ENCODE data around the gene MPL.

The MPL gene

DNA sequence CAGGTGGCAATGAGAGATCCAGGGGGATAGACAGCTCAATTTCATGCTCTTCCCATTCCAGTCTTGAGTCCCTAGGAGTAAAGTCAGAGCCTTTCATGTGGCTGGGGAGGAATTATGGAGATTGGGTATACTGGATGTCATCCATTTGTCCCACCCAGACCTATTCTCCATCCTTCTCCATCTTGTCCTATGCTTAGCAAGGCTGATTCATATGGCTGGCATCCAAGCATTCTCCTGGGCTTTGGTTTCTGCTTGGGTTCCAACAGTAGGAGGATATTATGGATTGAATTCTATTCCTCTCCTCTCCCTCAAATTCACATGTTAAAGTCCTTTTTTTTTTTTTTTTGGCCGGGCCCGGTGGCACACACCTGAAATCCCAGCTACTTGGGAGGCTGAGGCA, 17.3 kb downstream of the MPL start:
- WGBS (ENCODE audit: insufficient coverage, insufficient read length): no CpG with 5 or more reads among the region's 2 CpGs
- Histone ChIP-seq H3K4me3 (ENCODE audit: low read length) (no peak overlapping the region), H3K27ac (ENCODE audit: low read length) (no peak overlapping the region), H3K4me1 (ENCODE audit: control insufficient read depth, insufficient read depth, low read length) (peaks cover 9% of the 10 kb centered on the region), H3K9me3 (ENCODE audit: control insufficient read depth, insufficient read depth, low read length) (no peaks in the 10 kb centered on the region), H3K36me3 (ENCODE audit: control insufficient read depth, insufficient read depth, low read length) (peaks cover under 1% of the 10 kb centered on the region; the same call in 1 of the 2 replicates), H3K27me3 (ENCODE audit: control insufficient read depth, insufficient read depth, low read length) (no peaks in the 10 kb centered on the region)
- DNase-seq (ENCODE audit: low read depth, low spot score): no peak

DNA sequence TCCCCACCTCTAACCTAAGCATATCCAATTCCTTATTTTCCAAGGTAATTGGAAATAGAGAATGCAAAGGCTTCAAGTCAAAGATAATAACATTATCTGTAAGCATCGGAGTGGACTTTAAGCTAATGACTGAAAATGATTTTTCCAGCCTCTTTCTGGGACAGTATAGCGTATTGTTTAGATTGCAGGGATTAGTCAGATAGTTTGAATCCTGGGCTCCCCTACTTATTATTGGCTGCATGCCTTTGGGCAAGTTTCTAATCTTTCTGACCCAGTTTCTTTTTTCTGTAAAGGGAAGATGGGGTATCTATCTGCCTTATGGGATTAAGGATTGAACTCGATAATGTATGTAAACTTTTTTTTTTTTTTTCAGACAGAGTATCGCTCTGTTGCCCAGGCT, 19.6 kb downstream of the MPL start:
- H3K27ac ChIP-seq (ENCODE audit: low read length): no peak overlapping the region
- no peak for DNase-seq (ENCODE audit: low read depth, low spot score)
- H3K4me3 ChIP-seq (ENCODE audit: low read length): no peak overlapping the region
- peaks cover 21% of the 10 kb centered on the region for H3K36me3 ChIP-seq (ENCODE audit: control insufficient read depth, insufficient read depth, low read length)
- H3K9me3 ChIP-seq (ENCODE audit: control insufficient read depth, insufficient read depth, low read length): no peaks in the 10 kb centered on the region
- peaks cover 6% of the 10 kb centered on the region; the same call in 1 of the 2 replicates for H3K4me1 ChIP-seq (ENCODE audit: control insufficient read depth, insufficient read depth, low read length)
- WGBS (ENCODE audit: insufficient coverage, insufficient read length): no CpG with 5 or more reads among the region's 4 CpGs
- H3K27me3 ChIP-seq (ENCODE audit: control insufficient read depth, insufficient read depth, low read length): no peaks in the 10 kb centered on the region

DNA sequence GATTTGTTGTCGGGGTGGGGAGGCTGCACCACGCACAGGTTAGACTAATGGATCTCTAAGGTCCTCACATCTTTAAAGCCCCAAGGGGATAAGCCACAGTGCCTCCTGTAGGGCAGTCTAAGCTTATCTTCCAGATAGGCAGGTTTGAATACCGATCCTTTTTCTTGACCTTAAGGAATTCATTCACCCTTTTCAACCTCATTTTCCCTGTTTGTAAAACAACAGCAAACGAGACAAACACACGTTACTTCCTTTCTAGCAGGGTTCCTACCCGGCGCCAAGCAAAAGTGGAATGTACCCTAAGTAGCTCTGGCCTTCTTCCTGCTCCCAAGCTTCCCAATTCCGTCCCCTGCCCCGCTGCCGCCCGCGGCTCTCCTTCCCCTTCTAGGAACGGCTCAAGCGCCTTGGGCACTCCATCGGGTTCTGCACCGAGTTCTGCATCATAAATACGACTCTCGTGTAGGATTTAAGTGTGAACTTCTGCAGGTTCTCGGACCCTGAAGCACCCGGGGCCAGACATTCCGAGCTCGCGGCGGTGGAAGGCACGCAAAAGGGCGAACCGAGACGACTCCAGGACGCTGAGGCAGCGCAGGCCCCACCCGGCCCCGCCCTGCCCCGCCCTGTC, 20.6 kb downstream of the MPL start:
- peaks cover 6% of the 10 kb centered on the region; the same call in 1 of the 2 replicates for H3K4me1 ChIP-seq (ENCODE audit: control insufficient read depth, insufficient read depth, low read length)
- no peaks in the 10 kb centered on the region for H3K27me3 ChIP-seq (ENCODE audit: control insufficient read depth, insufficient read depth, low read length)
- H3K36me3 ChIP-seq (ENCODE audit: control insufficient read depth, insufficient read depth, low read length): peaks cover 22% of the 10 kb centered on the region
- H3K9me3 ChIP-seq (ENCODE audit: control insufficient read depth, insufficient read depth, low read length): no peaks in the 10 kb centered on the region
- no CpG with 5 or more reads among the region's 33 CpGs for WGBS (ENCODE audit: insufficient coverage, insufficient read length)
- no peak for DNase-seq (ENCODE audit: low read depth, low spot score)
- H3K27ac ChIP-seq (ENCODE audit: low read length): no peak overlapping the region
- H3K4me3 ChIP-seq (ENCODE audit: low read length): peak overlapping the region; percentile 60; the same call in 1 of the 2 replicates

DNA sequence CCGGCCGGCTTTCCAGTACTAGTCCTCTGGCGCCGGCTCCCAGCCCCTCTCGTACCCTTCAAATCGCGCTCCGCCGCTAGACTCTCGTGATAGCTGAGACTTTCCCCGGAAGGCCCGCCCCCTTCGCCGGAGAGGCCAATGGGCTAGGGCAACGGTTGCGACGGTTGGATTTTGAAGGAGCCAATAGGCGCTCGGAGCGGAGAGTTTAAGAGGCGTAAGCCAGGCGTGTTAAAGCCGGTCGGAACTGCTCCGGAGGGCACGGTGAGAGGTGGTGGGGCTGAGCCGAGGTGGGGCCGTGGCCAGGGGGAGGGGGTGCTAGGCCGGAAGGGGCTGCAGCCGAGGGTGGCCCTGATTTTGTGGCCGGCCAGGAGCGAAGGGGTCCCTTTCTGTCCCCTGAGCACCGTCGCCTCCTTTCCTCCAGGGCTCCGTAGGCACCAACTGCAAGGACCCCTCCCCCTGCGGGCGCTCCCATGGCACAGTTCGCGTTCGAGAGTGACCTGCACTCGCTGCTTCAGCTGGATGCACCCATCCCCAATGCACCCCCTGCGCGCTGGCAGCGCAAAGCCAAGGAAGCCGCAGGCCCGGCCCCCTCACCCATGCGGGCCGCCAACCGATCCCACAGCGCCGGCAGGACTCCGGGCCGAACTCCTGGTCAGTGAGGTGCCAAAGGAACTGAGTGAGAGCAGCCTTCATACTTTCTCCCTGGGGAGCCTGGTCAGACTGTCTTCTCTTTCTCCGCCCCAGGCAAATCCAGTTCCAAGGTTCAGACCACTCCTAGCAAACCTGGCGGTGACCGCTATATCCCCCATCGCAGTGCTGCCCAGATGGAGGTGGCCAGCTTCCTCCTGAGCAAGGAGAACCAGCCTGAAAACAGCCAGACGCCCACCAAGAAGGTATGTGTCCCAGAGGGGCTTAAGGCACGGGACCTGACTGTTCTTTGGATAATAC, 21.4 kb downstream of the MPL start, which contains the start of gene CDC20:
Gene CDC20, plus strand, starts transcription at position 236 of the 948 bp plus-strand sequence. Its CDS starts 235 bp downstream, at position 471.
- Histone ChIP-seq H3K27ac (ENCODE audit: low read length) (no peak within 1 kb of the TSS), H3K27me3 (ENCODE audit: control insufficient read depth, insufficient read depth, low read length) (no peaks in the 10 kb centered on the region), H3K36me3 (ENCODE audit: control insufficient read depth, insufficient read depth, low read length) (peaks cover 30% of the 10 kb centered on the region), H3K9me3 (ENCODE audit: control insufficient read depth, insufficient read depth, low read length) (no peaks in the 10 kb centered on the region), H3K4me1 (ENCODE audit: control insufficient read depth, insufficient read depth, low read length) (peaks cover 6% of the 10 kb centered on the region; the same call in 1 of the 2 replicates), H3K4me3 (ENCODE audit: low read length) (peak within 1 kb of the TSS; percentile 82)
- no CpG with 5 or more reads among the region's 59 CpGs for WGBS (ENCODE audit: insufficient coverage, insufficient read length)
- peak; percentile 96 for DNase-seq (ENCODE audit: low read depth, low spot score)

DNA sequence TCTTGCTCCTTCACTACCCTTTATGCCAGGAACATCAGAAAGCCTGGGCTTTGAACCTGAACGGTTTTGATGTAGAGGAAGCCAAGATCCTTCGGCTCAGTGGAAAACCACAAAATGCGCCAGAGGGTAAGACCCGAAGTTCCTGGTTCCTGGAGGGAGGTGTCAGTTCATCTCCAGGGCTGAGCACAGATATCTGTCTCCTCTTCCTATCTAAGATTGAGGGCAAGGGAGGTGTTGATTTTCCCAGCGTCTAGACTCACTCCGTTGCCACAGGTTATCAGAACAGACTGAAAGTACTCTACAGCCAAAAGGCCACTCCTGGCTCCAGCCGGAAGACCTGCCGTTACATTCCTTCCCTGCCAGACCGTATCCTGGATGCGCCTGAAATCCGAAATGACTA, 22.1 kb downstream of the MPL start:
- Histone ChIP-seq H3K36me3 (ENCODE audit: control insufficient read depth, insufficient read depth, low read length) (peaks cover 32% of the 10 kb centered on the region), H3K4me1 (ENCODE audit: control insufficient read depth, insufficient read depth, low read length) (peaks cover 6% of the 10 kb centered on the region; the same call in 1 of the 2 replicates), H3K27me3 (ENCODE audit: control insufficient read depth, insufficient read depth, low read length) (no peaks in the 10 kb centered on the region), H3K4me3 (ENCODE audit: low read length) (peak overlapping the region; percentile 82; the same call in 1 of the 2 replicates), H3K27ac (ENCODE audit: low read length) (no peak overlapping the region), H3K9me3 (ENCODE audit: control insufficient read depth, insufficient read depth, low read length) (no peaks in the 10 kb centered on the region)
- DNase-seq (ENCODE audit: low read depth, low spot score): no peak
- WGBS (ENCODE audit: insufficient coverage, insufficient read length): no CpG with 5 or more reads among the region's 11 CpGs

DNA sequence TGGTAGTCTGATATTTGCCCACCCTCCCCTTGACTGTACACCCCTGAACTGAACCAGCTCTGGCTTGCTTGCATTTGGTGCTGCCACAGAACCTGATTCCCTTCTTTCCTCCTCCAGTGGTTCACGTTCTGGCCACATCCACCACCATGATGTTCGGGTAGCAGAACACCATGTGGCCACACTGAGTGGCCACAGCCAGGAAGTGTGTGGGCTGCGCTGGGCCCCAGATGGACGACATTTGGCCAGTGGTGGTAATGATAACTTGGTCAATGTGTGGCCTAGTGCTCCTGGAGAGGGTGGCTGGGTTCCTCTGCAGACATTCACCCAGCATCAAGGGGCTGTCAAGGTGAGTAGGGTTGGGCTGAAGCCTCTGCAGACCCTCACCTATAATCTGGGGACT, 23.0 kb downstream of the MPL start:
- Histone ChIP-seq H3K4me3 (ENCODE audit: low read length) (no peak overlapping the region), H3K9me3 (ENCODE audit: control insufficient read depth, insufficient read depth, low read length) (no peaks in the 10 kb centered on the region), H3K36me3 (ENCODE audit: control insufficient read depth, insufficient read depth, low read length) (peaks cover 32% of the 10 kb centered on the region), H3K27me3 (ENCODE audit: control insufficient read depth, insufficient read depth, low read length) (no peaks in the 10 kb centered on the region), H3K4me1 (ENCODE audit: control insufficient read depth, insufficient read depth, low read length) (peaks cover 6% of the 10 kb centered on the region; the same call in 1 of the 2 replicates), H3K27ac (ENCODE audit: low read length) (no peak overlapping the region)
- no peak for DNase-seq (ENCODE audit: low read depth, low spot score)
- WGBS (ENCODE audit: insufficient coverage, insufficient read length): no CpG with 5 or more reads among the region's 4 CpGs

DNA sequence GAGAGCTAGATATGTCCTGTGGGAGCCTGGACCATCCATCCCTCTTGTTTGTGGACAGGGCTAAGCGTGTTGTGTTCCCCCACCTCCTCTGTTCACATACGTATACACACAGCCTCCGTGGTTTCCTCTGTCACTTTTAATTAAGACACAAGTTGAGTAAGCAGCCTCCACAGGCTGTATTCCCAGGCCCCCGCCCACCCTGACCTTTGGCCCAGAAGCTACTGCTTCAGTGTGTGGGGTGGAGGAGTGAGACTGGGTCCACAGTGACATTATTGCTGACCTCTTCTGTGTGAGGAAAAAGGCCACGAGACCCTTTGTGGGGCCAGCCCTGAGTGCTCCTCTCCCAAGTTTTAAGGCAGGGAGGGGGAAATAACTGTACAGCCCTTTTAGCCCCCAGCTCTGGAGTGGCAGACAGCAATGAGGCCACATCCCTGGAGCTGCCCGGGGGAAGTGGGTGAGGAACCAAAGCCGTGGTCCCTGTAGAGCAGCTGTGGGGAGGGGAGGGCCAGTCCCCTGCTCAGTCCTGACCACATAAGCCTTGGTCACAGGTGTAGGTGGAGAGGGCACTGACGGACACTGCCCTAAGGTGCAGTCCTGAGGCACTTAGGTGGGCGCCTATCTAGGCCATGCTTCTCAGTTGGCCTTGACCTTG, 25.8 kb downstream of the MPL start:
- no peak overlapping the region for H3K27ac ChIP-seq (ENCODE audit: low read length)
- DNase-seq (ENCODE audit: low read depth, low spot score): no peak
- WGBS (ENCODE audit: insufficient coverage, insufficient read length): no CpG with 5 or more reads among the region's 9 CpGs

DNA sequence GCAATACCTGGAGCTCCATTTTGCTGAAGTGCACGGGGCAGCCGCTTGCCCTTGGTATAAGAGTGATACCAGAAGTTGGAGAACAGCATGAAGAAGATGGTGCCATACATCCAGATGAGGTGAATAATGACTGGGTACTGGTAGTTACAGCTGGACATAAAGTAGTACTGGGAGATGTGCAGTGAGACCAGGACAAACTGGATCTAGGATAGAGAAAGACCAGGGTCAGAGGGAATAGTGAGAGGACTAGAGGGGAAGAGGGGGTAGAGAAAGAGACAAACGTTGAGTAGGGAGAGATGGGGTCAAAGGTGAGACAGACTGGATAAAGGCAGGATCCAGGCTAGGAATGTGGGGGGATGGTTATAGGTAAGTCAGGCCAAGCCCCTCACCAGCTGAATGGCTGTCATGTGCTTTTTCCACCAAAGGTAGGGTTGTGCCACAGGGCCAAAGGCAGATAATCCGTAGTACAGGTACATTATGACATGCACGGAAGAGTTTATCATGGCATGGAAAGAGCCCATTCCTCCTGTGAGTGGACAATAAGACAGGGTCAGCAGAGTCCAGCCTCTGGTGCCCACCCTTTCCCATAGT, 26.4 kb downstream of the MPL start:
- no peaks in the 10 kb centered on the region for H3K9me3 ChIP-seq (ENCODE audit: control insufficient read depth, insufficient read depth, low read length)
- H3K4me1 ChIP-seq (ENCODE audit: control insufficient read depth, insufficient read depth, low read length): peaks cover 9% of the 10 kb centered on the region; the same call in 1 of the 2 replicates
- H3K27me3 ChIP-seq (ENCODE audit: control insufficient read depth, insufficient read depth, low read length): no peaks in the 10 kb centered on the region
- no peak overlapping the region for H3K4me3 ChIP-seq (ENCODE audit: low read length)
- DNase-seq (ENCODE audit: low read depth, low spot score): no peak
- H3K27ac ChIP-seq (ENCODE audit: low read length): no peak overlapping the region
- no CpG with 5 or more reads among the region's 5 CpGs for WGBS (ENCODE audit: insufficient coverage, insufficient read length)
- H3K36me3 ChIP-seq (ENCODE audit: control insufficient read depth, insufficient read depth, low read length): peaks cover 32% of the 10 kb centered on the region

More for the DNA sequence above, 25.8 kb downstream of the MPL start:
- Histone ChIP-seq H3K4me3 (ENCODE audit: low read length) (no peak overlapping the region), H3K36me3 (ENCODE audit: control insufficient read depth, insufficient read depth, low read length) (peaks cover 32% of the 10 kb centered on the region), H3K4me1 (ENCODE audit: control insufficient read depth, insufficient read depth, low read length) (peaks cover 7% of the 10 kb centered on the region; the same call in 1 of the 2 replicates), H3K9me3 (ENCODE audit: control insufficient read depth, insufficient read depth, low read length) (no peaks in the 10 kb centered on the region), H3K27me3 (ENCODE audit: control insufficient read depth, insufficient read depth, low read length) (no peaks in the 10 kb centered on the region)

DNA sequence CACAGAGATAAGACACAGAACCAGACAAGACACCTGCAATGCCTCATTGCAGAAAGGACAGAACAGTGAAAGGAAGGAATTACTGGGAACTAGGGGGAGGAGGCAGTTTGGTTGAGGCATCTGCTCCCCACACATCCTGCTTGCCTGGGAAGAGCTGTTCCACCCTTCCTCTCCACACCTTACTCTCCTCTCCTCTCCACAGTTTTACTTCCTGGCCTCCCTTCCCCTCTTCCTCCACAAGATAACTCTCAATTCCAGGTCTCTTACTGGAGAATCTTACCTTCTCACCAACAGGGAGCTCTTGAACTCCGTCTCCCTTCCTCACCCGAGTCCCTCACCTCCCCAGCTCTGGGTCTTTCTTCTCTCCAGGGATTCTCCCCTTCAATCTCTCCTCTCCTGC, 28.1 kb downstream of the MPL start:
- no peak for DNase-seq (ENCODE audit: low read depth, low spot score)
- no peaks in the 10 kb centered on the region for H3K27me3 ChIP-seq (ENCODE audit: control insufficient read depth, insufficient read depth, low read length)
- H3K9me3 ChIP-seq (ENCODE audit: control insufficient read depth, insufficient read depth, low read length): no peaks in the 10 kb centered on the region
- H3K36me3 ChIP-seq (ENCODE audit: control insufficient read depth, insufficient read depth, low read length): peaks cover 24% of the 10 kb centered on the region
- H3K27ac ChIP-seq (ENCODE audit: low read length): no peak overlapping the region
- H3K4me1 ChIP-seq (ENCODE audit: control insufficient read depth, insufficient read depth, low read length): peaks cover 5% of the 10 kb centered on the region; the same call in 1 of the 2 replicates
- no CpG with 5 or more reads among the region's 2 CpGs for WGBS (ENCODE audit: insufficient coverage, insufficient read length)
- no peak overlapping the region for H3K4me3 ChIP-seq (ENCODE audit: low read length)

DNA sequence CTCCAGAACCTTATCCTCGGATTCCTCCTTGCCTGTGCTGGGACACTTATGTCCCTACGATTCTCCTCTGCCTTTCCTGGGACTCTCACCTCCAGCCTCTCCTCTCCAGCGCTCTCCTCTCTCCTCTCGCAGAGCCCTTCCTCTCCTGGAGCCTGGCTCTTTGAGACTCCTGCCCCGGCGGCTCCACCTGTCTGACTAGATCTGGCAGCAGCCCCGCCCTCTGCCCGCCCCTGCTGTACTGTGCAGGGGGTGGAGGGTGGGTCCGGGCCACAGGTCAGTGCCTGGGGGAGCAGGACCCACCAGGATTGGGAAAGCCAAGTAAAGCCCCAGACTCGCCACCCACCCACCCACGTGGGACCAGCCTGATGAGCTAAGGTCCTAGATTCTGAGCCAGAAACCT, 28.6 kb downstream of the MPL start:
- H3K27ac ChIP-seq (ENCODE audit: low read length): no peak overlapping the region
- no peak overlapping the region; the same call in 1 of the 2 replicates for H3K4me3 ChIP-seq (ENCODE audit: low read length)
- H3K9me3 ChIP-seq (ENCODE audit: control insufficient read depth, insufficient read depth, low read length): no peaks in the 10 kb centered on the region
- no peak for DNase-seq (ENCODE audit: low read depth, low spot score)
- H3K36me3 ChIP-seq (ENCODE audit: control insufficient read depth, insufficient read depth, low read length): peaks cover 19% of the 10 kb centered on the region
- no CpG with 5 or more reads among the region's 11 CpGs for WGBS (ENCODE audit: insufficient coverage, insufficient read length)
- no peaks in the 10 kb centered on the region for H3K27me3 ChIP-seq (ENCODE audit: control insufficient read depth, insufficient read depth, low read length)
- H3K4me1 ChIP-seq (ENCODE audit: control insufficient read depth, insufficient read depth, low read length): peaks cover 5% of the 10 kb centered on the region; the same call in 1 of the 2 replicates
